Measurements from ENCODE around the gene STK24. TPM values are rescaled to one million over a fixed set of nuclear protein-coding genes. Genes with fewer than 3 reads are reported as not detected.

The STK24 gene
- total and polyA plus RNA-seq, 2 of the 8 experiments (the other 6 are each of a cell fraction or from before 2014, with no cell fraction given), result 62.8 to 143 TPM

GRCh38 chr13:98459171-98459681 lies 117.7 kb downstream of the STK24 start (continued):
- TF ChIP-seq CHD7 (IDR thresholded peaks at IDR 0.05; ENCODE audit: insufficient replicate concordance, low read length) (no peak), TBP (IDR thresholded peaks at IDR 0.05; ENCODE audit: low read depth, low read length) (no peak), RAD21 (IDR thresholded peaks at IDR 0.05 in 1 of 2, conservative IDR thresholded peaks at IDR 0.05 in 1 of 2; ENCODE audit: low read depth in 2 of 2, low read length in 2 of 2) (no peak), KDM4A (IDR thresholded peaks at IDR 0.05; ENCODE audit: low read depth, low read length, severe bottlenecking) (no peak), CREB1 (IDR thresholded peaks at IDR 0.05) (no peak), SP1 (IDR thresholded peaks at IDR 0.05; ENCODE audit: low read depth, low read length) (no peak), EGR1 (IDR thresholded peaks at IDR 0.05; ENCODE audit: borderline replicate concordance, low read depth, low read length) (no peak), ZNF274 (IDR thresholded peaks at IDR 0.05; ENCODE audit: borderline replicate concordance, extremely low read depth, low read length) (no peak), ATF3 (IDR thresholded peaks at IDR 0.05; ENCODE audit: insufficient read depth, low read depth, low read length) (no peak)
